ENCODE measurements around the gene NAT14.

NAT14 gene

GRCh38 chr19:55453511-55454260 is 31.3 kb upstream of the NAT14 start:
- DNase-seq = no peak

DNA sequence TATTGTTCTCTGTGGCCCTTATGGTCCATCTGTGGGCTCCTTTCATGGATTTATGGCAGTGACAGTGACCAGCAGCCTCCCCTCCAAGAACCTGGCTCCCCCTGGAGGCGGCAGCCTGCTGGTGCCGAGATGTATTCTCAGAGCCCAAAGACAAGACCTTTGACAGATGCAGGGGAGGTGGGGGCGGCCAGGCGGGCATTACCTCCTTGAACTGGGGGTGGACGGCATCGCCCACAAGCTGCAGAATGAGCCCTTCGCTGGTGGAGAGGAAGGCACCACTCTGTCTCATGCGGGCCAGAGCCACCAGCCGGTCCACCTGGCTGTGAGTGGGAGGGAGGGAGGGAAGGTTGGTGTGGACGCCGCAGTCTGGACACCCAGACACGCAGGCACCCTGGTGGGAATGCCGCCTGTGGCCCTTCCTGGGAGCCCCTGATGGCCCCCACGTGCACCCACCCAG is 30.2 kb upstream of the NAT14 start:
- no peak for DNase-seq

DNA sequence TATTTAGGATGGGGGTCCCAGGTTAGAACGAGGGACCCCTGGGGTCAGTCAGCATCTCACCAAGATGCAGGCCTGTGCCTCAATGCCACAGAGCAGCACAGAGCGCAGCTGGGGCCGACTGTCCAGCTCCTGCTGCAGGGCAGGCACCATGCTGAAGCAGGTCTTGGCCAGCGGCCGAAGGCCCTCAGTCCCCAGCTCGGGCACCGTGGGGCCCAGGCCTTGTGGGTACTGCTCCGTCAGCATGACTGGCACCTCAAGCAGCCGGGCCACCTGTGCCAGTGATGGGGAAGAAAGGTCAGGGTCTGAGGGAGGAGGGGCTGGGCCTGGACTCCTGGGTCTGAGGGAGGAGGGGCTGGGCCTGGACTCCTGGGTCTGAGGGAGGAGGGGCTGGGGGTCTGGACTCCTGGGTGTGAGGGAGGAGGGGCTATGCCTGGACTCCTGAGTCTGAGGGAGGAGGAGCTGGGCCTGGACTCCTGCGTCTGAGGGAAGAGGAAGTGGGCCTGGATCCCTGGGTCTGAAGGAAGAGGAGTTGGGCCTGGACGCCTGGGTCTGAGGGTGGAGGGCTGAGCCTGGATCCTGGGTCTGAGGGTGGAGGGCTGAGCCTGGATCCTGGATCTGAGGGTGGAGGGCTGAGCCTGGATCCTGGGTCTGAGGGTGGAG is 29.3 kb upstream of the NAT14 start:
- DNase-seq = no peak

DNA sequence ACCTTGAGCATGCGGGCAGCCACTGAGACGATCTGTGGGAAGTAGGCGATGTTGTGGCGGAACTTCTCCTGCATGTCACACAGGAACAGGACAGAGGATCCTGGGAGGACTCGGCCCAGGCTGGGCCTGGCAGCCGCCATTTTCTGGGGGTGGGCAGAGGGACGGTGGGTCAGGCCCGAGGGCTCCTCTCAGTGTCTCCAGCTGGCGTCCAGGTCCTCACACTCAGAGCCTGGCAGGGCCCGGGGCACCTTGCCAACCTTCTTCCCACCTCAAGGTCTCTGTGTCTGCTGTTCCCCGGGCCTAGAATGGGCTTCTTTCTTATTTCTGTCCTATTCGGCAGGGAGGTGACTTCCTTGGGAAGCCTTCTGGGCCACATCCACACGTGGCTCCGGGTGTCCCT is 28.6 kb upstream of the NAT14 start:
- DNase-seq = no peak

DNA sequence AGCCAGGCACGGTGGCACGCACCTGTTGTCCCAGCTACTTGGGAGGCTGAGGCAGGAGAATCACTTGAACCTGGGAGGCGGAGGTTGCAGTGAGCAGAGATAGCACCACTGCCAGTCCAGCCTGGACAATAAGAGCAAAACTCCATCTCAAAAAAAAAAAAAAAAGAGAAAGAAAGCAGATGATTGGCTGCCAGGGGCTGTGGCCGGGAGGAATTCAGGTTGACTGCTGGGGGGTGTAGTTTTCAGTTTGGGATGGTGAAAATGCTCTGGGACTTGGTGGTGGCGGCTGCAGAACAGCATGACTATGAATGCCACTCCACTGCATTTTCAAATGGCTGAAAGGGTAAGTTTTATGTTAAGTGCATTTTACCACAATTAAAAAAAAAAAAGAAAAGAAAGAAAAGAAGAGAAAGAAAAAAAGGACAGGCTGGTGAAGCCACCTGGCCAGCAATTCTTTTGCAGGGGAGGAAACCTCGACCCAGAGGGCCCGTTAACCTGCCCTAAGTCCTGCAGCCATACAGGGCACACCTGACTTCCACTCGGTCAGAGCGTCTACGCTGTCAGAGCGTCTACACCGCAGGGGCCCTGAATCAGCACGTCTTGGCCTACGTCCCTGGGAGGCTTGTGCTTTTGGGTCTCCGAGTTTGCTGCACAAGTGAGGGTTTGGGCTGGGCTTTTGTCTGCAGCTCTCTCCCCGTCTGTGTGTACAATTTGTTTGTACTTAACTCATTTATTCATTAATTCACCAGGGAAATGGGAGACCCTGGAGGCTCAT is 27.1 kb upstream of the NAT14 start:
- DNase-seq = no peak

- no peak for DNase-seq
These were observed 25.4 kb upstream of the NAT14 start for GRCh38 chr19:55459551-55459949.

GRCh38 chr19:55459950-55460657 is 24.9 kb upstream of the NAT14 start:
- DNase-seq = no peak

DNA sequence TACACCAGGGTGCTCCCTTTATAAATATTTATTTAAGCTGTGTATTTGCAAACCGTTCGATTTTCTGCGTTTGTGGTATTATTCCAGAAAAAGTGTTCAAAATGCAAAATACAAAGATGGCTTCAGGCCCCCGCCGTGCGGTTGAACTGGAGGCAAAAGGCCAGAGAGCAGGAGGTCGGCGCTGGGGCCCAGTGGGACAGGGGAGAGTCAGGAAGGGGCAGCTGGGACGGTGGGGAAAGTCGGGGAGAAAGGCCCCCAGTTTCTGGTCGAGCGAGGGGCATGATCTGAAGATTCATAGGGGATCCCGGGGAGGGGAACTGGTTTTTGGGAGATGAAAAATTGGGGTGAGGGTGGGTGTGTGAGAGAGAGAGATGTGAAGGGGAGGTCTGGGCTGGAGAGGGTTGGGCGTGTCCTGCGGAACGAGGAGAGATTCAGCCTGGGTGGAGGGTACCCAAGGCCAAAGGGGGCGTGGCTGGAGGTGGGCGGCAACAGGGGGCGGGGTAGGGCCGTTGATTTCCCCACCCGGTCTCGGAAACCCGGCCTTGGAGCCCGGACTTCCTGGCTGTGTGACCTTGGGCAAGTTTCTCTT is 24.2 kb upstream of the NAT14 start:
- DNase-seq = no peak

- peak; percentile 100 for DNase-seq
These were observed 23.6 kb upstream of the NAT14 start, which contains the start of gene ISOC2 for GRCh38 chr19:55461259-55461973. Gene ISOC2 (minus strand): TSS chr19:55461642. CDS start chr19:55456486, 5,156 bp downstream.

GRCh38 chr19:55461974-55462626 is 22.9 kb upstream of the NAT14 start:
- no peak for DNase-seq

DNA sequence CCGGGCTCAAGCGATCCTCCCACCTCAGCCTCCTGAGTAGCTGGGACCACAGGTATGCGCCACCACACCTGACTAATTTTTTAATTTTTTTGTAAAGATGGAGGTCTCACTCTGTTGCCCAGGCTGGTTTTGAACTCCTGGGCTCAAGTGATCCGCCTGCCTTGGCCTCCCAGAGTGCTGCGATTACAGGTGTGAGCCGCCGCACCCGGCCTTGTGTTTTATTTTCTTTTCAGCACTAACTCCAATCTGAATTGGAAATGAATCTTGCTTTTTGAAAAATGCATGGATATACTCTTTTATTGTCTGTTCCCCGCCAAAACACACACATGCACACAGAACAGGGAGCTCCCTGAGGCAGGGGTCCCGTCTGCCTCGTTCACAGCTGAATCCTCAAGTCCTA is 22.3 kb upstream of the NAT14 start:
- no peak for DNase-seq

DNA sequence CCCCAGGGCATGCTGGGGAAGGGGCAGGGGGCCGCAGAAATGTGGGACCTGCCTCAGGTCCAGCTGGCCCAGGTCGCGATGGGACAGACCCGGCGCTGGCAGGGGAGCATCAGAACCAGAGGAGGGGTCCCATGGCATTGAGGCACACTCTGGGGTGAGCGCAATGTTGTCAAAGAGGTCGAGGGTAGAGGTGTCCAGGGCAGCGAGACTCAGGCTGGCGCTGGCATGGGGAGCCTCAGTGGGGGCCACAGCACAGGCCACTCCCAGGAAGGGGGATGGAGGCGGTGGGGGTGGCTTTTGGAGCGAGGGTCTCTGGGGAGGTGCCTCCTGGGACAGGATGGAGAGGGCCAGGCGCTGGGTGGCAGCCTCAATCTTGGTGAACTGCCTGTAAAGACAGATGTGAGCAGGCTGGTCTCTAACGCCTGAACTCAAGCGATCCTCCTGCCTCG is 21.4 kb upstream of the NAT14 start:
- no peak for DNase-seq

DNA sequence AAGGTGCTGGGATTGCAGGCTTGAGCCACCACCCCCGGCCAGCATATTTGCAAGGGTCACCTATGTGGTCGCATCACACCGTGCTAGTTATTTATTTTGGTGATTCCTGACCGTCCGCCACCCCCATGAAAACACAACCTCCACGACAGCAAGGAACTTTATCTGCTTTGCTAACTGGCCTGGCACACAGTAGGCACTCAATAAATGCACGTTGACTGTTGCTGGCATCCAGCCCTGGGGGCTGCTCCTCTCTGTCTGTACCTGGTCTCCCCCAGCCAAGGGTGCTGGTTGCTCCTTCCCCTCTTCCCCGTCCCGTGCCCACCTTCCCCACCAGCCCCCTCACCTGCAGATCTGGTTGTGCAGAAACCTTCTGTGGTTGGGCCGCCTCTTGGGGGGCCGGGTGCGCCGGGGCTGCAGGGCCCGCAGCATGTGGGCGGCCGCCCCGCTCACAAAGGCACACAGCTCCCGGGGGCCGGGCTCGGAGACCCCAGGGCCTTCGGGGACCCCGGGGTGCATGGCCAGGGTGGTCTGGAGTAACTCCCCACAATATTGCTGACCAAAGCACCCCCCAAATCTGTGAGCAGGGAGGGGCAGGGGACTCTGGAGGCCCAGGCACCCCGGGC is 20.8 kb upstream of the NAT14 start:
- DNase-seq = no peak

GRCh38 chr19:55464662-55465054 is 20.3 kb upstream of the NAT14 start, which contains the start of gene C19orf85:
Gene C19orf85 (minus strand): TSS chr19:55464751. CDS start chr19:55464554, 197 bp downstream.
- no peak for DNase-seq

DNA sequence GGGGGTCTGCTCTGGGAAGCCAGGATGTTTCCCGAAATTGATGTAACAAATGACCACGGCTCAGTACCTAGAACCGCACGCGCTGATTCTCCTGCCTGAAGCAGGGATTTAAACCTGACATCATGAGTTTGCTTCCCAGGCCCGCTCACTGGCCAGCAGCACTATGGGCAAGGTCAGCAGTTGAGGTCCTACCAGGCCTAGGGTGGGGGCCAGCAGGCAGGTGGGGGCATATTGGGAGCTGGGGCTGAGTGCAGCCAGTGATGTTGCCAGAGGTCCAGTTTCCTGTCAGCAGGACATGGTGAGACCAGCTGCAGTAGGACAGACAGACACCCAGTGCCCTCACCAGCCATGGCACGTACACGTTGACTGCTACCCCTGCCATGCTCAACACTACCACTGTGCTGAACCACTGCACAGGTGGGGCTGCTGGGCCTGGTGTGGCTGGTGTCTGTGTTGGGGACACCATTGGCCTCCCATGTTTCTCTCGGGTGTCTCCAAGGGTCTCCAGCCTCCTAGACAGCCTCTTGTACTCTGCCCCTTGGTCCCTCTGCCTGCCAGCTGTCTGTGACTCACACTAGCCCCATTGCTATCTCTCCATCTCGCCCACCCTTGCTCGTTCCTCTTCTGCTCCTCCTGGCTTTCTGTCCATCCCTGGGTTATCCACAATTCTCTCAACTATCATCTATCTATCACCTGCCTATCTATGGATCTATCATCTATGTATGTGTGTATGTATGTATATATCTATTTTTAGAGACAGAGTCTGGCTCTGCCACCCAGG is 19.3 kb upstream of the NAT14 start:
- no peak for DNase-seq

DNA sequence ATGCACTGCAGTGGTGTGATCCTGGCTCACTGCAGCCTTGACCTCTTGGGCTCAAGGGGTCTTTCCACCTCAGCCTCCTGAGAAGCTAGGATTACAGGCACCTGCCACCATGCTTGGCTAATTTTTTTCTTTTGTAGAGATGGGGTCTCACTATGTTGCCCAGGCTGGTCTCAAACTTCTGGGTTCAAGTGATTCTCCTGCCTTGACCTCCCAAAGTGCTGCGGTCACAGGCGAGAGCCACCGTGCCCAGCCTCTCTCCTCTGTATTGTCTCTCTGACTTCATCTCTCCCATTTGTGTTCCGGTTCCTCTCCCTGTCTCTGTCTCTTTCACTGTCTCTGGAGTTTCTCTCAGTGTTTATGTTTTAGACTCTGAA is 18.8 kb upstream of the NAT14 start:
- no peak for DNase-seq

DNA sequence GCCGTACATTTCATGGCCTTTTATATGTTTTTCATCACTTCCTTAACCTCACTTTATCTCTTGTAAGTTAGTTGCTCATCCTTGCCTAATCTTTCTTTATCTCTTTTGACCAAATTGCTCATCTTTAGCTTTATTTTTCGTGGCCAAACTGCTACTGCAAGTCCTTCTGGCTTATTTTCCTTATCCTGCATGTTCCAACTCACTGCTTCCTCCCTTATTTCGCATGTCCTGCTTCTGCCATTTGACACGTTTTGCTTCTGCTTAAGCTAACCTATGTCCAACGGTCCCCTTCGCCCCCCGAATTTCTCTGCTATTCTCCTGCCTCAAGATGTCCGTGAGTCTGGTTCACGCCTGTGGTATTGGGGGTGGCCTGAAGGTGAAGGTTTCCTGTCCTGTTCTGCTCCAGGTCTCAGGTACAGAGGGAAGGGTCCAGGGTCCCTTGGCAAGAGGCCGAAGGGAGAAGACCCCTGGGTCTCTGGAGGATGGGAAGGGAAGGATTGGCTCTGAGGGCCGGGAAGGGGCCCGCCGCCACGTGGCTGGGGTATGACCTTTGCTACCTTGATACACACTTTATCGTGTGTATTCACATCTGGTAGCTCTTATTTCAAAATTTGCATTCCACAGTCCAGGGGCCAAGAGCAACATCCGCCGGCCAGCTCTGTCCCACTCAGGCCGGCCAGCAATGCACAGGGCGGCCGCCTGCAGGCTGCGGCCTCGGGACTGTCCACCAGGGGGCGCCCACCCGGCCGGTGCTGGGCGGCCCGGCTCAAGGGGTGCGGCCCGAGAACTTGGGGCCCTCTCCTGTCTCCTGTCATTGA is 17.5 kb upstream of the NAT14 start:
- peak; percentile 43 for DNase-seq

GRCh38 chr19:55468054-55468393 is 17.0 kb upstream of the NAT14 start:
- no peak for DNase-seq

- DNase-seq = no peak
These were observed 13.7 kb upstream of the NAT14 start for GRCh38 chr19:55471266-55471665.

Measured in central memory CD4-positive, alpha-beta T cell (primary cell).